Effector memory CD4-positive, alpha-beta T cell (primary cell): ENCODE data around the gene ARHGDIG.
A peak's percentile ranks its signal among the peaks of the same experiment; 100 is the strongest.
"Not testable (repeated sequence)": the region's sequence is repeated elsewhere in the genome, so short reads cannot be mapped to it uniquely, and the experiment has no call there.

Experiments used
- DNase-seq, 3 donors: peaks; one replicate each; pipeline ENCODE4 v3.0.0-alpha.2; 2020
- H3K27ac ChIP-seq: 2 replicates; pipeline ENCODE4 v1.7.0; 2013; ENCODE audit warnings: mild to moderate bottlenecking, low read length, moderate library complexity; ENCODE audit not compliant: insufficient read depth, poor library complexity, severe bottlenecking
- H3K27me3 ChIP-seq: replicated peaks from 2 replicates; pipeline ENCODE4 v1.7.0; 2013; ENCODE audit warnings: mild to moderate bottlenecking, low read length; ENCODE audit not compliant: insufficient read depth, control insufficient read depth, poor library complexity, severe bottlenecking
- H3K36me3 ChIP-seq: 2 replicates; pipeline ENCODE4 v1.7.0; 2013; ENCODE audit warnings: mild to moderate bottlenecking, low read length, moderate library complexity; ENCODE audit not compliant: control insufficient read depth, insufficient read depth
- H3K4me1 ChIP-seq: 2 replicates; pipeline ENCODE4 v1.7.0; 2013; ENCODE audit warnings: low read length, mild to moderate bottlenecking; ENCODE audit not compliant: control insufficient read depth, insufficient read depth, poor library complexity, severe bottlenecking
- H3K4me3 ChIP-seq: 2 replicates; pipeline ENCODE4 v1.7.0; 2013; ENCODE audit warnings: low read length, low read depth, mild to moderate bottlenecking; ENCODE audit not compliant: insufficient read depth, poor library complexity, severe bottlenecking
- H3K9me3 ChIP-seq: 2 replicates; pipeline ENCODE4 v1.7.0; 2013; ENCODE audit warnings: mild to moderate bottlenecking, low read length, moderate library complexity; ENCODE audit not compliant: control insufficient read depth

ARHGDIG gene

DNA sequence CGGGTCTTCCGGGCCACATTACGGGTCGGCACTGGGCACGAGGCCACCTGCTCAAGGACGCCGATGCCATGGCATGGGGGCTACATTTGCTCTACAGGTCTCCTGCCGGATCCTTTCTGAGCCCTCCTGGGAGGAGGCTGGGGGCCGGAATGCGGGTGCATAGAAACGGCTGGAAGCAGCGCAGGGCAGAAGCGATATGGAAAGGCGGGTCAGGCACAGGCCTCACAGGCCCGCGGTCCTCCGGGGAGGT is 43.7 kb downstream of the ARHGDIG start:
- peaks cover 45% of the 10 kb centered on the region for H3K4me1 ChIP-seq
- H3K27ac ChIP-seq: peak overlapping the region; percentile 65
- no peaks in the 10 kb centered on the region for H3K27me3 ChIP-seq
- H3K9me3 ChIP-seq: no peaks in the 10 kb centered on the region
- peaks cover 3% of the 10 kb centered on the region for H3K36me3 ChIP-seq
- DNase-seq: no peak
- H3K4me3 ChIP-seq: peak overlapping the region; percentile 39

DNA sequence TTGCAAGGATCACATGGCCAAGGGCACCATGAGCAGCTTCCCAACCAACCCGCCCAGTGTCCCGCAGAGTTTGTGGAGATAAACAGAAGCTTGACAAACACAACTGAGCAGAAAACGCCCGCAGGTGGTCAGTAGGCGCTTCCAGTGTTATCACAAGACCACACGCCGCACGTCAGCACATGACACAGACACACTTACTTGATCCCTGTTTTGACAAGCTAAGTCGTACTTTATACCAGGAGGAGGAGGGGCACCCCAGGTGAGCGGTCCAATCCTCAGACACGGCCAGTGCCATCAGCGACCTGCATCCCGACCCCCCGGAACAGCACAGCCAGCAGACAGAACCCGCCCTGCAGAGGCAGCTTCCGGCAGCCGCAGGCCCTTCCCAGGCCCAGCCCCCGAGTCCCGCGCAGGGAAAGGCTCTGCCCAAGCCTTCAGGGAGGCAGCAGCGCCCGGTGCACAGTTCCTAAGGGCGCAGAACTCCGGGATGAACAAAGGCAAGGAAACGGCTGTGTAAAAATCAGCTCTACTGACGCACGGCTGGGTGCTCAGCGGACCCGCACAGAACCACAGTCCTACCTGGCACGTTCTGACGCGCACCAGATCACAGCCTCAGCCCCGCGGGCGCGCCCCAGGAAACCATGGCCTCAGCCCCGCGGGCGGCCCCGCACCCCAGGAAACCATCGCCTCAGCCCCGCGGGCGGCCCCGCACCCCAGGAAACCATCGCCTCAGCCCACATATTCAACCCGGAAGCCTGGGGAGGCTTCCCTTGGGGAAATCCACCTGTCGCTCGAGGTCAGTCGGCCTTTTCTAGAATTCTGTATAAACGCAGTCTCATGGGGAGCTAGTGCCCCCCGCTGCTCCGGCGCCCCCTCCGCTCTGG is 44.3 kb downstream of the ARHGDIG start:
- H3K4me1 ChIP-seq: peaks cover 45% of the 10 kb centered on the region
- peak overlapping the region; percentile 39 for H3K4me3 ChIP-seq
- H3K9me3 ChIP-seq: no peaks in the 10 kb centered on the region
- peak; percentile 73 to 79 (median 77) for DNase-seq
- no peaks in the 10 kb centered on the region for H3K36me3 ChIP-seq
- H3K27me3 ChIP-seq: no peaks in the 10 kb centered on the region
- peak overlapping the region; percentile 65 for H3K27ac ChIP-seq

GRCh38 chr16:325375-326145 is 45.2 kb downstream of the ARHGDIG start:
- Histone ChIP-seq H3K27ac (peak overlapping the region; percentile 65), H3K4me1 (peaks cover 45% of the 10 kb centered on the region), H3K9me3 (no peaks in the 10 kb centered on the region), H3K36me3 (no peaks in the 10 kb centered on the region), H3K4me3 (peak overlapping the region; percentile 39), H3K27me3 (no peaks in the 10 kb centered on the region)
- no peak for DNase-seq

- Histone ChIP-seq H3K27me3 (no peaks in the 10 kb centered on the region), H3K9me3 (no peaks in the 10 kb centered on the region), H3K36me3 (no peaks in the 10 kb centered on the region), H3K27ac (no peak overlapping the region), H3K4me1 (peaks cover 28% of the 10 kb centered on the region), H3K4me3 (no peak overlapping the region)
- no peak for DNase-seq
Observed at GRCh38 chr16:330741-331140, 50.4 kb downstream of the ARHGDIG start.

- not testable (repeated sequence) for H3K9me3 ChIP-seq, H3K27me3 ChIP-seq, H3K4me3 ChIP-seq, H3K36me3 ChIP-seq, H3K27ac ChIP-seq, DNase-seq
- peaks cover 26% of the 10 kb centered on the region for H3K4me1 ChIP-seq
Observed at GRCh38 chr16:331181-331814, 50.9 kb downstream of the ARHGDIG start.
